CD4-positive, alpha-beta T cell (primary cell): ENCODE data around the gene MCRS1. TPM values are rescaled to one million over a fixed set of nuclear protein-coding genes. Genes with fewer than 3 reads are reported as not detected.

ENCODE experiments used
- ATAC-seq: fragments of 200-7000 bp; cut with Tn5 transposase; one replicate; pipeline ENCODE4 v1.10.0; 2022; ENCODE audit warnings: mild to moderate bottlenecking; ENCODE audit not compliant: poor library complexity
- CTCF ChIA-PET: fragments of 350-600 bp; sonication (Branson Sonifier 250); formaldehyde crosslinking; loops from one replicate; lab custom pipeline; 2021; ENCODE audit warnings: antibody characterized with exemption, inconsistent platforms; lab: Charles Lee
- POLR2A ChIA-PET: fragments of 350-600 bp; sonication (Branson Sonifier 250); formaldehyde crosslinking; loops from one replicate; lab custom pipeline; 2021; ENCODE audit warnings: antibody characterized with exemption, inconsistent platforms; lab: Charles Lee
- DNase-seq, 14 experiments: peaks; one replicate each; pipeline ENCODE4 v3.0.0-alpha.2; 2013 to 2020; ENCODE audit warnings: mixed read lengths in 2 of 14
- H3K27ac ChIP-seq, 2 donors: one replicate each; pipeline versions ENCODE4 v1.5.1 to v1.7.0; 2013; ENCODE audit warnings: low read length in 2 of 2, low read depth in 1 of 2, mild to moderate bottlenecking in 1 of 2
- H3K27me3 ChIP-seq, 2 experiments: 1 replicate in 1 of 2; 2 replicates in 1 of 2; pipeline versions ENCODE4 v1.6.1 to v1.7.0; 2013; ENCODE audit warnings: low read length in 2 of 2, control low read depth in 1 of 2, mild to moderate bottlenecking in 1 of 2, moderate library complexity in 1 of 2; ENCODE audit not compliant: insufficient read depth in 2 of 2, control insufficient read depth in 1 of 2
- H3K36me3 ChIP-seq: one replicate; pipeline ENCODE4 v1.6.1; 2013; ENCODE audit warnings: low read length, control low read depth; ENCODE audit not compliant: insufficient read depth
- H3K4me1 ChIP-seq: one replicate; pipeline ENCODE4 v1.6.1; 2013; ENCODE audit warnings: low read length, control low read depth; ENCODE audit not compliant: insufficient read depth
- H3K4me3 ChIP-seq: one replicate; pipeline ENCODE4 v1.5.1; 2013; ENCODE audit warnings: mild to moderate bottlenecking, low read length, moderate library complexity
- H3K9me3 ChIP-seq, 2 experiments: 1 replicate in 1 of 2; 2 replicates in 1 of 2; pipeline versions ENCODE4 v1.6.1 to v1.7.0; 2013; ENCODE audit warnings: low read length in 2 of 2, mild to moderate bottlenecking in 2 of 2, control low read depth in 1 of 2, moderate library complexity in 1 of 2; ENCODE audit not compliant: control insufficient read depth in 1 of 2, insufficient read depth in 1 of 2
- H3K27ac Mint-ChIP-seq: one replicate; pipeline ENCODE4 v1.8.0; 2020; ENCODE audit warnings: mixed read lengths
- H3K27me3 Mint-ChIP-seq: one replicate; pipeline ENCODE4 v1.8.0; 2021; ENCODE audit warnings: mixed read lengths
- H3K36me3 Mint-ChIP-seq: one replicate; pipeline ENCODE4 v1.8.0; 2021; ENCODE audit warnings: low read depth, mixed read lengths
- H3K4me1 Mint-ChIP-seq: one replicate; pipeline ENCODE4 v1.8.0; 2021; ENCODE audit warnings: low read depth, mixed read lengths
- H3K4me3 Mint-ChIP-seq: one replicate; pipeline ENCODE4 v1.8.0; 2020; ENCODE audit warnings: mild to moderate bottlenecking, mixed read lengths
- H3K9me3 Mint-ChIP-seq: one replicate; pipeline ENCODE4 v1.8.0; 2020; ENCODE audit warnings: mixed read lengths
- intact Hi-C, 2 experiments: fragments of 100-400 bp; cut with DNase I in 1 of 2; cut with micrococcal nuclease in 1 of 2; formaldehyde crosslinking; loops; one replicate each; pipeline versions ENCODE4 v1.15.1 to v1.9.0; 2023 to 2025; cut with DNase I, micrococcal nuclease
- total RNA-seq, 174 experiments: library from RNA in 2 of 174; stranded (reverse) in 2 of 174; gene quantifications; one replicate each; pipeline ENCODE4 v1.2.3 and lab custom pipeline; 2021 to 2026
- TF ChIP-seq, protein P1 (sequence below): fragments of 200-600 bp; IDR thresholded peaks from one replicate; pipeline ENCODE4 v1.8.0; 2022; ENCODE audit warnings: antibody characterized with exemption, mild to moderate bottlenecking

Gene MCRS1
- total RNA-seq, 2 experiments from 2014 or later: 49.0 to 56.4 TPM

DNA sequence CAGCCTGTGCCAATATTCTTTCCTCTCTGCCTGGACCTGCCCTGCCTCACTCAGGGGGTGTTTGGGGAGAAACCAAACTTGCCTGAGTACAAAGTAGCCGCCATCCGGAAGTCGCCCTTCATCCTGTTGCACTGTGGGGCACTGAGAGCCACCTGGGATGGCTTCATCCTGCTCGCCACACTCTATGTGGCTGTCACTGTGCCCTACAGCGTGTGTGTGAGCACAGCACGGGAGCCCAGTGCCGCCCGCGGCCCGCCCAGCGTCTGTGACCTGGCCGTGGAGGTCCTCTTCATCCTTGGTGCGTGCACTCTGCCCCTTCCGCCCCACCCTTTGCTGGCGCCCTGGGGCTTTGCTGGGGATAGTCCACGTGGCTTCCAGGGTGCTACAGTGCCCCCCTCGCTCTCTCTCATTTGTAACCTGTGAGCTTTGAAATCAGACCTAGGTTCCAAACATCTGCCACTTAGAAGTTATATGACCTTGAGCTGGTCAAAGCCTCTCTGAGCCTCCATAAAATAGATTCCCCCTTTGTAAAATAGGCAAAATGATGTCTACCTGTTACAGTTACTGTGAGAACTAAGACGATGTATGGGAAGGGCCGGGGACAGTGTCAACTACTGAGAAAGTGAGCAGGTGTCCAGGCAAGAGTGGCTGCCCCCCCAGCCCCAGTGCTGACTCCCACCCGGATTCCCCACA is 24.6 kb downstream of the MCRS1 start:
- H3K27me3 Mint-ChIP-seq: peaks cover 15% of the 10 kb centered on the region
- CTCF ChIA-PET: no interaction called here

DNA sequence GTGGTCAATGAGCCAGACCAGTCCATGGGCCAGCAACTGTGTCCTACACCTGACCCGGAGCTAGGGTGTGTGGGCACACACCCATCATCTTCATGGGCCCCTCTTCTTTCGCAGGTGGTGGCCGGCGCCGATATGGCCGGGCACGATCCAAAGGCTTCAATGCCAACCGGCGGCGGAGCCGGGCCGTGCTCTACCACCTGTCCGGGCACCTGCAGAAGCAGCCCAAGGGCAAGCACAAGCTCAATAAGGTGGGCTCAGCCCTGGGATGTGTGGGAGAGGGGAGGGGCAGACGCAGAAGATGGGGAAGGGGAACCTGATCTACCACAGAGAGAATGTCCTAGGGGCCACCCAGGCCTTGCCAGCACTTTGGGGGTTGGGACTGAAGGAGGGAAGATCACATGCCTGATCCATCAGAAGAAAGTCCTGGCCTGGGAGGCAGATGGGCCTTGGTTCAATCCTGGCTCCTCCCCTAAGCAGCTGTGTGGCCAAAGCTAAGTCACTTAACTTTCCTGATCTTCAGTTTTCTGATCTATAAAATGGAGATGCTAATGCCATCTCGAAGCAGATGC is 25.3 kb downstream of the MCRS1 start:
- no peak for ATAC-seq
- no peaks in the 10 kb centered on the region for H3K9me3 ChIP-seq
- peaks cover 28% of the 10 kb centered on the region for H3K4me1 Mint-ChIP-seq
- ChIA-PET POLR2A (no interaction called here), CTCF (no interaction called here)
- H3K27ac ChIP-seq: no peak overlapping the region
- TF ChIP-seq, protein P1, sequence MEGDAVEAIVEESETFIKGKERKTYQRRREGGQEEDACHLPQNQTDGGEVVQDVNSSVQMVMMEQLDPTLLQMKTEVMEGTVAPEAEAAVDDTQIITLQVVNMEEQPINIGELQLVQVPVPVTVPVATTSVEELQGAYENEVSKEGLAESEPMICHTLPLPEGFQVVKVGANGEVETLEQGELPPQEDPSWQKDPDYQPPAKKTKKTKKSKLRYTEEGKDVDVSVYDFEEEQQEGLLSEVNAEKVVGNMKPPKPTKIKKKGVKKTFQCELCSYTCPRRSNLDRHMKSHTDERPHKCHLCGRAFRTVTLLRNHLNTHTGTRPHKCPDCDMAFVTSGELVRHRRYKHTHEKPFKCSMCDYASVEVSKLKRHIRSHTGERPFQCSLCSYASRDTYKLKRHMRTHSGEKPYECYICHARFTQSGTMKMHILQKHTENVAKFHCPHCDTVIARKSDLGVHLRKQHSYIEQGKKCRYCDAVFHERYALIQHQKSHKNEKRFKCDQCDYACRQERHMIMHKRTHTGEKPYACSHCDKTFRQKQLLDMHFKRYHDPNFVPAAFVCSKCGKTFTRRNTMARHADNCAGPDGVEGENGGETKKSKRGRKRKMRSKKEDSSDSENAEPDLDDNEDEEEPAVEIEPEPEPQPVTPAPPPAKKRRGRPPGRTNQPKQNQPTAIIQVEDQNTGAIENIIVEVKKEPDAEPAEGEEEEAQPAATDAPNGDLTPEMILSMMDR: no peak
- no peaks in the 10 kb centered on the region for H3K9me3 Mint-ChIP-seq
- intact Hi-C loops: no loop called here
- peak overlapping the region; percentile 14 for H3K4me3 Mint-ChIP-seq
- no peaks in the 10 kb centered on the region for H3K36me3 ChIP-seq
- H3K27me3 ChIP-seq: peaks cover 0 to 3% of the 10 kb centered on the region in 2 experiments
- H3K27ac Mint-ChIP-seq: no peak overlapping the region
- no peaks in the 10 kb centered on the region for H3K36me3 Mint-ChIP-seq
- H3K4me3 ChIP-seq: no peak overlapping the region
- H3K4me1 ChIP-seq: peaks cover 24% of the 10 kb centered on the region
- peaks cover 11% of the 10 kb centered on the region for H3K27me3 Mint-ChIP-seq
- peak in 1 of 14 experiments; percentile 28 for DNase-seq

More for the DNA sequence above, 24.6 kb downstream of the MCRS1 start:
- no peaks in the 10 kb centered on the region for H3K36me3 ChIP-seq
- H3K36me3 Mint-ChIP-seq: no peaks in the 10 kb centered on the region
- no peaks in the 10 kb centered on the region for H3K9me3 Mint-ChIP-seq
- DNase-seq (peak in 1 of 14 experiments; percentile 31), ATAC-seq (no peak)
- H3K27ac Mint-ChIP-seq: no peak overlapping the region
- H3K4me1 Mint-ChIP-seq: peaks cover 32% of the 10 kb centered on the region
- H3K9me3 ChIP-seq: peaks cover 0 to under 1% of the 10 kb centered on the region in 2 experiments
- no peak overlapping the region for H3K4me3 ChIP-seq
- POLR2A ChIA-PET: no interaction called here
- peaks cover under 1 to 2% of the 10 kb centered on the region in 2 experiments for H3K27me3 ChIP-seq
- TF ChIP-seq, protein P1: no peak
- H3K27ac ChIP-seq: no peak overlapping the region
- peaks cover 21% of the 10 kb centered on the region for H3K4me1 ChIP-seq
- no peak overlapping the region for H3K4me3 Mint-ChIP-seq
- intact Hi-C loops: no loop called here

DNA sequence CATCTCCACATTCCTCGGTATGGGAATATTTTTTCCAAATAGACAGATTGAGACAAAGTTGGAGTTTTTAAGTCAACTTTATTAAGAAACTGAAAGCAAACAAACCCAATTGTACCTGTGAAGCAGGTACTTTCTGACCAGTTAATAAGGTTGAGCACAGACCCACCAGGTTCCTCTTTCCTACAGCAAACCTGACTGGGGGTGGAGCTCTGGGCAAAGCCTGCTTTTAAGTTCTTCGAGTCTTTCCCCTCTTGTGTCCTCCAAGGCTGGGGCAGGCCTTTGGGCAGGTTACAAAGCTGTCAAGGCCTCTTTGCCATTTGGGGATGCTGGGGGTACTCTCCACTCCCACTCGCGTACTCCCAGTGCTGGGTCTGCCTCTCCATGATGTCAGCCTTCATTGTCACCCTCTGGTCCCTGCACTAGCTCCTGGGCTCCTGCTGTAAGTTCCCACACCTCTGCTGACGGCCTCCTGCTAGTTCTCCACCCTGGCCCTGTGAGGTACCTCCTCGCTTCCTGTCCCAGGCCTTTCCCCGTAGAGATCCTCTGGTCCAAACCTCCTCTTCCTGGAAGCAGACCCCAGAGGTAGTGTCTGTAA is 25.9 kb downstream of the MCRS1 start:
- H3K27me3 Mint-ChIP-seq: peaks cover 9% of the 10 kb centered on the region
- ATAC-seq: no peak
- H3K27me3 ChIP-seq: peaks cover 0 to 7% of the 10 kb centered on the region in 2 experiments
- no peak overlapping the region for H3K4me3 ChIP-seq
- H3K4me1 ChIP-seq: peaks cover 28% of the 10 kb centered on the region
- H3K27ac ChIP-seq: no peak overlapping the region
- H3K36me3 Mint-ChIP-seq: no peaks in the 10 kb centered on the region
- H3K4me3 Mint-ChIP-seq: peak overlapping the region; percentile 51
- no peaks in the 10 kb centered on the region for H3K9me3 ChIP-seq
- H3K36me3 ChIP-seq: no peaks in the 10 kb centered on the region
- peak in 2 of 14 experiments; percentile 16 to 26 for DNase-seq
- TF ChIP-seq, protein P1: no peak
- ChIA-PET CTCF (no interaction called here), POLR2A (no interaction called here)
- intact Hi-C loops: loop anchor here in 1 of 2 experiments (1.0 kb wide), 1 partner anchor 23 kb away; no protein-coding TSS in a partner anchor
- H3K4me1 Mint-ChIP-seq: peaks cover 28% of the 10 kb centered on the region
- no peak overlapping the region for H3K27ac Mint-ChIP-seq
- H3K9me3 Mint-ChIP-seq: no peaks in the 10 kb centered on the region
